Measurements from ENCODE around the gene P3R3URF.
"Not testable (repeated sequence)": the region's sequence is repeated elsewhere in the genome, so short reads cannot be mapped to it uniquely, and the experiment has no call there.

DNA sequence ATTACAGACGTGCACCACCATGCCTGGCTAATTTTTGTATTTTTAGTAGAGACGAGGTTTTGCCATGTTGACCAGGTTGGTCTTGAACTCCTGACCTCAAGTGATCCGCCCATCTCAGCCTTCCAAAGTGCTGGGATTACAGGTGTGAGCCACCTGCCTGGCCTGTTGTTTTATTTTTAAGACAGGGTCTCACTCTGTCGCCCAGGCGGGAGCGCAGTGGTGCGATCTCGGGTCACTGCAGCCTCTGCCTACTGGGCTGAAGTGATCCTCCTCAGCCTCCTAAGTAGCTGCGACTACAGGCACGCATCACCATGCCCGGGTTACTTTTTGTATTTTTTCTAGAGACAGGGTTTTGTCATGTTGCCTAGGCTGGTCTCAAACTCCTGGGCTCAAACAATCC is 46.8 kb upstream of the P3R3URF start:
- TF ChIP-seq, protein P1, sequence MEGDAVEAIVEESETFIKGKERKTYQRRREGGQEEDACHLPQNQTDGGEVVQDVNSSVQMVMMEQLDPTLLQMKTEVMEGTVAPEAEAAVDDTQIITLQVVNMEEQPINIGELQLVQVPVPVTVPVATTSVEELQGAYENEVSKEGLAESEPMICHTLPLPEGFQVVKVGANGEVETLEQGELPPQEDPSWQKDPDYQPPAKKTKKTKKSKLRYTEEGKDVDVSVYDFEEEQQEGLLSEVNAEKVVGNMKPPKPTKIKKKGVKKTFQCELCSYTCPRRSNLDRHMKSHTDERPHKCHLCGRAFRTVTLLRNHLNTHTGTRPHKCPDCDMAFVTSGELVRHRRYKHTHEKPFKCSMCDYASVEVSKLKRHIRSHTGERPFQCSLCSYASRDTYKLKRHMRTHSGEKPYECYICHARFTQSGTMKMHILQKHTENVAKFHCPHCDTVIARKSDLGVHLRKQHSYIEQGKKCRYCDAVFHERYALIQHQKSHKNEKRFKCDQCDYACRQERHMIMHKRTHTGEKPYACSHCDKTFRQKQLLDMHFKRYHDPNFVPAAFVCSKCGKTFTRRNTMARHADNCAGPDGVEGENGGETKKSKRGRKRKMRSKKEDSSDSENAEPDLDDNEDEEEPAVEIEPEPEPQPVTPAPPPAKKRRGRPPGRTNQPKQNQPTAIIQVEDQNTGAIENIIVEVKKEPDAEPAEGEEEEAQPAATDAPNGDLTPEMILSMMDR (IDR thresholded peaks at IDR 0.05 in 2 of 3, conservative IDR thresholded peaks at IDR 0.05 in 1 of 3; ENCODE audit: borderline replicate concordance in 1 of 3, insufficient read depth in 1 of 3, low read depth in 2 of 3, low read length in 2 of 3): not testable (repeated sequence)
- TF ChIP-seq, protein P2, sequence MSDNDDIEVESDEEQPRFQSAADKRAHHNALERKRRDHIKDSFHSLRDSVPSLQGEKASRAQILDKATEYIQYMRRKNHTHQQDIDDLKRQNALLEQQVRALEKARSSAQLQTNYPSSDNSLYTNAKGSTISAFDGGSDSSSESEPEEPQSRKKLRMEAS (IDR thresholded peaks at IDR 0.05): not testable (repeated sequence)
- TF ChIP-seq POLR2A (IDR thresholded peaks at IDR 0.05; ENCODE audit: borderline replicate concordance, extremely low read depth, insufficient read depth, insufficient read length); SIN3A (IDR thresholded peaks at IDR 0.05; ENCODE audit: low read depth); YY1 (IDR thresholded peaks at IDR 0.05; ENCODE audit: extremely low read depth, insufficient replicate concordance, low read depth, low read length); EZH2 (IDR thresholded peaks at IDR 0.05); ZFX (IDR thresholded peaks at IDR 0.05): not testable (repeated sequence)
- TF ChIP-seq, protein P3, sequence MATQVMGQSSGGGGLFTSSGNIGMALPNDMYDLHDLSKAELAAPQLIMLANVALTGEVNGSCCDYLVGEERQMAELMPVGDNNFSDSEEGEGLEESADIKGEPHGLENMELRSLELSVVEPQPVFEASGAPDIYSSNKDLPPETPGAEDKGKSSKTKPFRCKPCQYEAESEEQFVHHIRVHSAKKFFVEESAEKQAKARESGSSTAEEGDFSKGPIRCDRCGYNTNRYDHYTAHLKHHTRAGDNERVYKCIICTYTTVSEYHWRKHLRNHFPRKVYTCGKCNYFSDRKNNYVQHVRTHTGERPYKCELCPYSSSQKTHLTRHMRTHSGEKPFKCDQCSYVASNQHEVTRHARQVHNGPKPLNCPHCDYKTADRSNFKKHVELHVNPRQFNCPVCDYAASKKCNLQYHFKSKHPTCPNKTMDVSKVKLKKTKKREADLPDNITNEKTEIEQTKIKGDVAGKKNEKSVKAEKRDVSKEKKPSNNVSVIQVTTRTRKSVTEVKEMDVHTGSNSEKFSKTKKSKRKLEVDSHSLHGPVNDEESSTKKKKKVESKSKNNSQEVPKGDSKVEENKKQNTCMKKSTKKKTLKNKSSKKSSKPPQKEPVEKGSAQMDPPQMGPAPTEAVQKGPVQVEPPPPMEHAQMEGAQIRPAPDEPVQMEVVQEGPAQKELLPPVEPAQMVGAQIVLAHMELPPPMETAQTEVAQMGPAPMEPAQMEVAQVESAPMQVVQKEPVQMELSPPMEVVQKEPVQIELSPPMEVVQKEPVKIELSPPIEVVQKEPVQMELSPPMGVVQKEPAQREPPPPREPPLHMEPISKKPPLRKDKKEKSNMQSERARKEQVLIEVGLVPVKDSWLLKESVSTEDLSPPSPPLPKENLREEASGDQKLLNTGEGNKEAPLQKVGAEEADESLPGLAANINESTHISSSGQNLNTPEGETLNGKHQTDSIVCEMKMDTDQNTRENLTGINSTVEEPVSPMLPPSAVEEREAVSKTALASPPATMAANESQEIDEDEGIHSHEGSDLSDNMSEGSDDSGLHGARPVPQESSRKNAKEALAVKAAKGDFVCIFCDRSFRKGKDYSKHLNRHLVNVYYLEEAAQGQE (IDR thresholded peaks at IDR 0.05; ENCODE audit: low read depth): not testable (repeated sequence)
- TF ChIP-seq, protein P4, sequence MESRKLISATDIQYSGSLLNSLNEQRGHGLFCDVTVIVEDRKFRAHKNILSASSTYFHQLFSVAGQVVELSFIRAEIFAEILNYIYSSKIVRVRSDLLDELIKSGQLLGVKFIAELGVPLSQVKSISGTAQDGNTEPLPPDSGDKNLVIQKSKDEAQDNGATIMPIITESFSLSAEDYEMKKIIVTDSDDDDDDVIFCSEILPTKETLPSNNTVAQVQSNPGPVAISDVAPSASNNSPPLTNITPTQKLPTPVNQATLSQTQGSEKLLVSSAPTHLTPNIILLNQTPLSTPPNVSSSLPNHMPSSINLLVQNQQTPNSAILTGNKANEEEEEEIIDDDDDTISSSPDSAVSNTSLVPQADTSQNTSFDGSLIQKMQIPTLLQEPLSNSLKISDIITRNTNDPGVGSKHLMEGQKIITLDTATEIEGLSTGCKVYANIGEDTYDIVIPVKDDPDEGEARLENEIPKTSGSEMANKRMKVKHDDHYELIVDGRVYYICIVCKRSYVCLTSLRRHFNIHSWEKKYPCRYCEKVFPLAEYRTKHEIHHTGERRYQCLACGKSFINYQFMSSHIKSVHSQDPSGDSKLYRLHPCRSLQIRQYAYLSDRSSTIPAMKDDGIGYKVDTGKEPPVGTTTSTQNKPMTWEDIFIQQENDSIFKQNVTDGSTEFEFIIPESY (IDR thresholded peaks at IDR 0.05; ENCODE audit: extremely low read depth, insufficient replicate concordance, low read length): not testable (repeated sequence)
